Mammary epithelial cell (primary cell): Measurements from ENCODE around the gene SYMPK.

Experiments
- CTCF ChIP-seq, 2 donors: IDR thresholded peaks in 1 of 2; conservative IDR thresholded peaks in 1 of 2; 2 replicates each; pipeline ENCODE4 v1.5.1; 2011 to 2012; ENCODE audit warnings: inconsistent platforms in 2 of 2, low read length in 2 of 2, mild to moderate bottlenecking in 2 of 2, control low read depth in 1 of 2, low read depth in 1 of 2; ENCODE audit not compliant: insufficient read depth in 1 of 2; ENCODE audit errors: extremely low read depth in 1 of 2
- EZH2 ChIP-seq: IDR thresholded peaks from 2 replicates; pipeline ENCODE4 v1.6.1; 2012; ENCODE audit warnings: low read length, inconsistent platforms, borderline replicate concordance

DNA sequence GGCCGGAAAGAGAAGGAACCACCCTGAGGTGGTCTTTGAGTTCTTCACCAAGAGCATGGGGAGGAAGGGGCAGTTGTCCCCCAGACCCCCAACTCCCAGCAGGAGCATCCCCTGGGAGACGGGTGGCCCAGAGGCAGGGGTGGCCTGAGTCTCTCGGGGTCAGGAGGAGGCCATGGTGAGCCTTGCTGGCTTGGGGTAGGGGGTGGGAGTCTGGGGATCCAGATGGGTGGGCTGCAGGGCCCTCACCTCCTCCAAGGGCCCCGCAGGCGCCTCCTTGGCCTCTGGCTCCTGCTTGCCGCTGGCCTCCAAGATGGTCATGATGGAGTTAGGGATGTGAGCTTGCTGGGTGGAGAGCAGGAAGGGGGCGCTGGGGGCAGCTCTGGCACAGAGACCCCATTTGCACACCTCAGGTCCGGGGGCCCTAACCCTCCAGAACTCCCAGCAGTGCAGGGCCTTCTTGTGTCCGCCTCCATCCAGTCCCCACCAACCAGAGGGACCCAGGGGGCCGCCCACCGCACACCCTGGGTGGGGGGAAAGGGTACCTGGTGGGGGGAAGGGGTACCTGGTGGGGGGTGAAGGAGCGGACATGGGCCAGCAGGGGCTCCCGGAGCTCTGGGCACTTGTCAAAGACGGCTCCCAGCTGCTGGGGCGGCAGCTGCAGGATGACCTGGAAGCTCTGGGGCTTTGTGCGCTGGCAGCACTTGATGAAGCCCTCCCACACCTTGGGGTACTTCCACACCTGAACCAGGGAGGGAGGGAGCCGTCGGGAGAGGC lies 46.5 kb downstream of the SYMPK start:
- no peak for TF ChIP-seq EZH2
- no peak for TF ChIP-seq CTCF (conservative IDR thresholded peaks at IDR 0.05 in 1 of 2, IDR thresholded peaks at IDR 0.05 in 1 of 2; ENCODE audit: extremely low read depth in 1 of 2, insufficient read depth in 1 of 2, low read depth in 1 of 2, low read length in 2 of 2)
